GM18520 (cell line): ENCODE measurements around the gene ABCB8.

Experiments
- ATAC-seq: cut with Tn5 transposase; IDR thresholded peaks from one replicate; pipeline ENCODE4 v1.9.1; 2021; ENCODE audit not compliant: unreplicated experiment

The ABCB8 gene

DNA sequence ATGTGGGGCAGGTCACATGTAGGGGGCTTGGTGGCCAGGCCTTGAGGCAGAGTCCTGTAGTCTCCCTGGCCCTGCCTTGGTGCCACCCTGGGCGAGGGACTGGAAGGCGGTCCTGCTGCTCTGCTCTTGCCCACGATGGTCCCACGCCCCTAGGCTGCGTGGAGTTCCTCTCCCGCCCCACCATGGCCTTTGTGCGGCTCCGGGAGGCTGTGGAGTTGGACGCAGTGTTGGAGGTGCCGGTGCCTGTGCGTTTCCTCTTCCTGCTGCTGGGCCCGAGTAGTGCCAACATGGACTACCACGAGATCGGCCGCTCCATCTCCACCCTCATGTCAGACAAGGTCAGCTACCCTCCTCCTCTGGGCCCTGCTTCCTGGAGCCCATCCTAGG lies 42.3 kb downstream of the ABCB8 start:
- ATAC-seq, result no peak

DNA sequence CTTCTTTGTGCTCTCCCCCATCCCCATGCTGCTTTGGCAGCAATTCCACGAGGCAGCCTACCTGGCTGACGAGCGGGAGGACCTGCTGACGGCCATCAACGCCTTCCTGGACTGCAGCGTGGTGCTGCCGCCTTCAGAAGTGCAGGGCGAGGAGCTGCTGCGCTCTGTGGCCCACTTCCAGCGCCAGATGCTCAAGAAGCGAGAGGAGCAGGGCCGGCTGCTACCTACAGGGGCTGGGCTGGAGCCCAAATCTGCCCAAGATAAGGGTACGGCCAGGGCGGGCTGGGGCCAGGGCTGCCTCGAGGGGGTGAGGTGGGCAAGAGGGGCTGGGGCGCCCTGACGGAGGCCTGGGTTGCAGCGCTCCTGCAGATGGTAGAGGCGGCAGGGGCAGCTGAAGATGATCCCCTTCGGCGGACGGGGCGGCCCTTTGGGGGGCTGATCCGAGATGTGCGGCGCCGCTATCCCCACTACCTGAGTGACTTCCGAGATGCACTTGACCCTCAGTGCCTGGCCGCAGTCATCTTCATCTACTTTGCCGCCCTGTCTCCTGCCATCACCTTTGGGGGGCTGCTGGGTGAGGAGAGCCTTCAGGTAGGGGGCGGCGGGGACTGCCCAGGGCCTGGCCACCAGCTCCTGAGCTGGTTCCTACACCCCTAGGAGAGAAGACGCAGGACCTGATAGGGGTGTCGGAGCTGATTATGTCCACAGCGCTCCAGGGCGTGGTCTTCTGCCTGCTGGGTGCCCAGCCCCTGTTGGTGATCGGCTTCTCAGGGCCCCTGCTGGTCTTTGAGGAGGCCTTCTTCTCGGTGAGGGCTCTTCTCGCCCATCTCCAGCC lies 43.0 kb downstream of the ABCB8 start:
- ATAC-seq, result no peak

DNA sequence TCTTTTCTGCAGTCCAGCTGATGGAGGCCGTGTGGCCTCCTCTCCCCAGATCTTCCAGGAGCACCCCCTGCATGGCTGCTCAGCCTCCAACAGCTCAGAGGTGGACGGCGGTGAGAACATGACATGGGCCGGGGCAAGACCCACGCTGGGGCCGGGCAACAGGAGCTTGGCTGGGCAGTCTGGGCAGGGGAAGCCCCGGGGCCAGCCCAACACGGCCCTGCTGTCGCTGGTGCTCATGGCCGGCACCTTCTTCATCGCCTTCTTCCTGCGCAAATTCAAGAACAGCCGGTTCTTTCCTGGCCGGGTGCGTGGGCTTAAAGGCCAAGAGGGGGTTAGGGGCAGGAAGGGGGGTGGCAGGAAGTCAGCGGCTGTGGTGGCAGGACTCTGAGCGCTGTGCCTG lies 45.7 kb downstream of the ABCB8 start:
- no peak for ATAC-seq

DNA sequence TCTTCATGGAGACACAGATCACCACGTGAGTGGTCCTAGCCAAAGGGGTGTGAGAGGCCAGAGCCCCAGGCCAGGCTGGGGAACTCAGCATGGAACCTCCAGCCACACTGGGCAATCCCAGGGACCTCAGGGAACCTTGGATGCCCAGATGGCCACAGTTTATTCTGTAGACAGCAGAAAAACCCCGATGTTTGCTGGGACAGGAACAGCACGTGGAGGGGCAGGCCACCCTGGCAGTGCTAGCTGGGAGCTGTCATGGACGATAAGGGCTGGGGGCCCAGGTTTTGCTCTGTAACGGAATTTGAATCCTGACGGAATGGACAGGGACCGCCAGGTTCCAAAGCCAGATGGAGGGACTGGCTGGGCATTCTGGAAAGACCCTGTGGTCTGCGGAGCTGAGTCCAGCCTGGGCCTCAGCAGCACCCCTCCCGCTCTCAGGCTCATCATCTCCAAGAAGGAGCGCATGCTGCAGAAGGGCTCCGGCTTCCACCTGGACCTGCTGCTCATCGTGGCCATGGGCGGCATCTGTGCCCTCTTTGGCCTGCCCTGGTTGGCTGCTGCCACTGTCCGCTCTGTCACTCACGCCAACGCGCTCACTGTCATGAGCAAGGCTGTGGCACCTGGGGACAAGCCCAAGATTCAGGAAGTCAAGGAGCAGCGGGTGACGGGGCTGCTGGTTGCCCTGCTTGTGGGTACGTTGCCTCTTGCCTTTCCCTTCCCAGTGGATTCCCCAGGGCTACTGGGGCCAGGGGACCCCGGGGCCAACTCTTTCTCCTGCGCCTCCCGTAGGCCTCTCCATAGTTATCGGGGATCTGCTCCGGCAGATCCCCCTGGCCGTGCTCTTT lies 46.8 kb downstream of the ABCB8 start:
- no peak for ATAC-seq

DNA sequence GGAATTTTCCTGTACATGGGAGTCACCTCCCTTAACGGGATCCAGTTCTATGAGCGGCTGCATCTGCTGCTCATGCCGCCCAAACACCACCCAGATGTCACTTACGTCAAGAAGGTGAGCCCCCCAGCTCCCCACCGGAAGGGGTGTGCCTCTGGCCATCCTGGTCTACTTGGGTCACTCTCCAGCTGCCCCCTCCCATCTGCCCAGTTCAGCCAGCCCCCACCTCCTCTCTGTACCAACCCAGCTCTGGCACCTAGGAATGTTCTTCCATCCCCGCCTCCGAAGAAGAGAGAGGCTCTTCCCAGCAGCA lies 47.4 kb downstream of the ABCB8 start:
- no peak for ATAC-seq

DNA sequence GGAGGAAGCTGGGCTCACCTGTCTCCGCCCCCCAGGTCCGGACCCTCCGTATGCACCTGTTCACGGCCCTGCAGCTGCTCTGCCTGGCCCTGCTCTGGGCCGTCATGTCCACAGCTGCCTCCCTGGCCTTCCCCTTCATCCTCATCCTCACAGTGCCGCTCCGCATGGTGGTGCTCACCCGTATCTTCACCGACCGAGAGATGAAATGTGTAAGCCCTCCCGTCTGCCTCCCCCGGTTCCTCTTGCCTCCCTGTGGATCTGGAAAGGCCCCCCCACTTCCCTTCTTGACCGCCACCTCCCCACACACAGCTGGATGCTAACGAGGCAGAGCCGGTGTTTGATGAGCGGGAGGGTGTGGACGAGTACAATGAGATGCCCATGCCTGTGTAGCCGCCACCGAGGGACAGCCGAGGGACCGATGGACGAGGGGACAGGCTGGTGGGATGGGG lies 47.8 kb downstream of the ABCB8 start:
- ATAC-seq, result no peak

DNA sequence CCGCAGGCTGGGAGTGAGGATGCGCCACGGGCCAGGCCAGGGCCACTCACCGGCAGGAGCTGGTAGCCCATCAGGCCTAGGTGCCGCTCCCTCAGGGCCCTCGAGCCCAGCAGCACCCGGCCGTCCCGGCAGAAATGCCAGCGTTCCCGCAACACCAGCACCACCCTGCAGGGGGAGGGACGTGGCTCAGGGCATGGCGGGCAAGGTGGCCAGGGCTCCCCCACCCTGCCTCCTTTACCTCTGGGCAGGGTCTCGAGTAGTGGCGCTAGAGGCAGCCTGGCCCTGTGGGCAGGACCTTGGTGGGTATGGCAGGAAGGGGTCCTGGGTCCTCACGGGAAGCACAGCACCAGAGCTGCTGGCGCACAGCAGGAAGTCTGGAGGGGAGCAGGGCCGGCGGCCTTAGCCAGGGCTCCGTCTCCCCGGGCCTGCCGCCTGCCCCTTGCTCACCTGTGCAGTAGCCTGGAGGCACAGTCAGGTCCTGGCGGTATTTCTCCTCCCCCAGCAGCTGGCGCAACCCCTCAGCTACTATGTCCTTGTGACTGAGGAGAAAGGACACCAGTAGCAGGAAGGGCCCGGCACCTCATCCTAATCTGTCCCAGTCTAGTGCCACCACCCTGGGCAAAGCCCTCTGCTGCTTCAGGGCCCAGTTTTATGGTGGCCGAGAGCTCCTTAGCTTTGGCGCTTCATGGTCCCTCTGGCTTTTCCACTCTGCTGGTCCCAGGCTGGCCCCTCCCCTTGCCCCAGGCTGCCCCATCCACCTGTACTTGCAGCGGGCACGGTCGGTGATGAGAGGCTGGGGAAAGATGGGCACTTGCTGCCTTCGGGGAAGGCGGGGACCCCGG lies 48.8 kb downstream of the ABCB8 start:
- ATAC-seq, result no peak

DNA sequence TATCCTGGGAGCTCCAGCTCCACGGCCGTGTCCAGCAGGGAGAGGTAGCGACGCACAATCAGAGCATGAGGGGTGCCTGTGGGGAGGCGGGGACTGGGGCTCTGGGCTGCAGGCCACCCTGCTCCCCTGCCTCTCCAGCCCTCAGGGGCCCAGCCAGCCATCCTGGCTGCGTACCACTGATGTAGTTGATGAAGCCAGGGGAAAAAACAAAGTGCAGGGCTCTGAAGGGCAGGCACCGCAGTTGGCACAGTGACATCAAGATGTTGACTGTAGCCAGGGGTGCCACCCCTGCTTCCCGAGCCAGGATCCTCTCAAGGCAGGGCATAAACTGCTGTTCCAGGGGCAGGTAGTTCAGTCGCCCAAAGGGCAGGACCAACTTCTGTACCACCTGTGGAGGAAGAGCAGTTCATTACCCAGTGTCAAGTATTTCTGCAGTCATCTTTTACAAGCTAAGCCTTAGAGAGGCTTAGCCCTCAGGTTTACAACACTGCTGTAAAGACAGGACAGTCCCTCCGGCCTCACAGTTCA lies 49.5 kb downstream of the ABCB8 start:
- no peak for ATAC-seq

DNA sequence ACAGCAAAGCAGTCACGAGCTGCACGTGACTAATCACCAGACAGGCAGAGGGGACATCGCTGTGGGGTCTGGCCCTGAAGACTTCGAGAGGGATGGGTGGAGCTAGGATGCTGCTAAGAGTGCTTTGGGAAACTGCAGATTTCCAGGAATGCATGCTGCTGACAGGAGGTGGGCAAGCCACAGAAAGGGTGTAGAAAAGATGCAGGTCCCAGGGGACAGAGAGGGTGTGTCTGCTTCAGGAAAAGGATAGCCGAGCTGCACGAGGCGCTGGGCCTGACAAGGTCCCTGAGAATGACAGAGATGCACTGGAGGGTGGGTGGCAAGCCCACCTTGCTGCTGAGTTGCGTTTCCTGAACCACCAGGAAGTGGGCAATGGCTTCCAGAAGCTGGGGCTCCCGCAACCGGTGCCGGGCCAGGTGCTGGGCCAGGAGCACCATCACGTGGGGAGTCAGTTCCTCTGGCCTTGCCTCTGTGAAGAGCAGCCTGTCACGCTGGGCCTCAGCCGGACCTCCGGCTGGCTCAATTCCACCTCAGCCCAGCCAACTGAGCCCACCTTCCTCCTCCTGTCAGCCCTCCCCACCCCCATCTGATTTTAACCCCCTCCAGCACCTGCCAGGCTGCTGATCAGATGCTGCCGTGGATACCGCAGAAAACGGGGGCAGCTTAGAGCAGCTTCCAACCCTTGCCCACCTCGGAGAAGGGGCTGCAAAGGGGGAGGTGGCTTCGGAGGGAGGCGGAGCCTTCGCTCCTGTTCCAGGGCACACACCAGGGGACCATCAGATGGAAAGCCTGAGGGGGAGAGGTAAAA lies 50.2 kb downstream of the ABCB8 start:
- ATAC-seq, result no peak

DNA sequence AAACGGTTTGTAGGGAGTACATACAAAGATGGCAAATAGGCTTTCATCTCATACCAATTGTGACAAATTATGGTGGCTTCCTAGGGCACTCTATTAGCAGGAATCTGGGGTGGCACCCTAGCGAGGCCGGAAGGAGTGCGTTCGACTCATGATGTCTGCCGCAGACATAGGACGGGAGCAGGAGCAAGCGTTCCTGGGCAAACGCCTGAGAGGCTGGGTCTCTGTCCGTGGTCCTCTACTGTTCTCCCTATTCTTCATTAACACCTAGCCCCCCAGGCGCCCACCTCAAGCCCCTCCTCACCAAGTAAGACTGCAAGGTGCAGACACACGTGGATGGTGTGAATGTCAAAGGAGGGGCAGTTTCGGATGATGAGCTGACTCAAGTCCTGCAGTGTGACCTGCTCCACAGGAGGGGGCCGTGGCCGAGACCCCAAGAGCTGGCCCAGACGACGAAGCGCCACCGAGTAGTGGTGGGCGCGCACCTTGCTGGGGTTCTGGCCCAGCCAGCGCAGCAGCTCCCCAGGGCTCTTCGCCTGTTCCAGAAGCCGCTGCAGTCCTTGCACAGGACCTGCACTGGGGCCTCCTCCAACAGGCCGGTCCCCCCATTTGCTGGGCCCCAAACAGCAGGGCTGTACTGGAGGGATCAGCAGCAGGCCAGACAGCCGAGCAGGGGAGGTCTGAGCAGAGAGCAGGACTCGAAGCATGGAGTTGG lies 51.1 kb downstream of the ABCB8 start:
- no peak for ATAC-seq

DNA sequence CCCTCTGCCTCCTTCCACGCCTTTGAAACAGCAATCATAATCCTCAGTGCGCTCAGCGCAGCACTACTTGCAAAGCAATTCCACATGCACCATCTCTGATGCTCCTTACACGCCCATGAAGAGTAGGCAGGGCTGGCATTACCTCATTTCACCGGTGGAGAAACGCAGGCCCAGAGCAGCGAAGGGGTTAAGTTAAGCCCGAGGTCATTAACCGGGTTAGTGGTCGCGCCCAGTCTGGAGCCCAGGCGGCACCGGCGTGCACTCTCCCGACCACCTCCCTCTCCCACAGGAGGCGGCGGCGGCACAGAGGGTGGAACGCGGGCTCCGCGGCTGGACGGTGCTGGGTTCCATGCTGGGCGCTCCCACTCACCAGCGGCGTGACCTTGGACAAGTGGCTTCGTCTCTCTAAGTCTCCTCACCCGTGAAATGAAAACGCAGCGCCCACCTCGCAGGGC lies 51.8 kb downstream of the ABCB8 start:
- no peak for ATAC-seq

DNA sequence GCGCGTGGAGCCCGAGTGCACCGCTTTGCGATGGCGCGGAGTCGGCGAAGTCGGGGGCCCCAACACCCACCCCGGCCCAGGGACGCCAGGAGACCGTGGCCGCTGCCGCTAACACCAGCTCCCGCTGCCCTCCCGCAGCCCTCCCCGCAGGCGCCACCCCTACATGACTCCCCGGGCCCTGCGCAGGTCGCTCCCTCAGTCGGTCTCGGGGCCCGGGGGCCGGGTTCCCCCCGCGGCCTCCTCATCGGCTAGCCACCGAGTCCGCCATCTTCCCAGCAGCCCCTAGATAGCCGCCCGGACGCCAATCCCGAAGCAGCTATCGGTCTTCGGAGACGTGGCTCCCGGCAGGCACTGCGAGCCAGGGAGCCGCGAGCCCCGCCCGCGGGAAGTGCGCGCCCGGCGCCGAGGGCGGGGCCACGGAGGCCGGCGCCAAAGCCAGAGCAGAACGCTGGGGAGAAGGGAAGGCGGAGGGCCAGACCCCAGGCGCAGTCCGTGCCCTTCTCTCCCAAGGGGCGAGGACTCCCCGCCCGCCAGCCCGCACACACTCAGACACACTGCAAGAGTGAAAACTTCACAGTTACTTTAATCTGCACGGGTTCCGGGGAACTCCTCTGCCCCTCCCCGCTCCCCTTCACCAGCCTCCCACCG lies 52.4 kb downstream of the ABCB8 start, which contains the start of gene FASTK:
TSS of gene FASTK (minus strand) at position 288 of the 648 bp plus-strand sequence. CDS start at position 245, 43 bp downstream.
- ATAC-seq, result peak; percentile 78

DNA sequence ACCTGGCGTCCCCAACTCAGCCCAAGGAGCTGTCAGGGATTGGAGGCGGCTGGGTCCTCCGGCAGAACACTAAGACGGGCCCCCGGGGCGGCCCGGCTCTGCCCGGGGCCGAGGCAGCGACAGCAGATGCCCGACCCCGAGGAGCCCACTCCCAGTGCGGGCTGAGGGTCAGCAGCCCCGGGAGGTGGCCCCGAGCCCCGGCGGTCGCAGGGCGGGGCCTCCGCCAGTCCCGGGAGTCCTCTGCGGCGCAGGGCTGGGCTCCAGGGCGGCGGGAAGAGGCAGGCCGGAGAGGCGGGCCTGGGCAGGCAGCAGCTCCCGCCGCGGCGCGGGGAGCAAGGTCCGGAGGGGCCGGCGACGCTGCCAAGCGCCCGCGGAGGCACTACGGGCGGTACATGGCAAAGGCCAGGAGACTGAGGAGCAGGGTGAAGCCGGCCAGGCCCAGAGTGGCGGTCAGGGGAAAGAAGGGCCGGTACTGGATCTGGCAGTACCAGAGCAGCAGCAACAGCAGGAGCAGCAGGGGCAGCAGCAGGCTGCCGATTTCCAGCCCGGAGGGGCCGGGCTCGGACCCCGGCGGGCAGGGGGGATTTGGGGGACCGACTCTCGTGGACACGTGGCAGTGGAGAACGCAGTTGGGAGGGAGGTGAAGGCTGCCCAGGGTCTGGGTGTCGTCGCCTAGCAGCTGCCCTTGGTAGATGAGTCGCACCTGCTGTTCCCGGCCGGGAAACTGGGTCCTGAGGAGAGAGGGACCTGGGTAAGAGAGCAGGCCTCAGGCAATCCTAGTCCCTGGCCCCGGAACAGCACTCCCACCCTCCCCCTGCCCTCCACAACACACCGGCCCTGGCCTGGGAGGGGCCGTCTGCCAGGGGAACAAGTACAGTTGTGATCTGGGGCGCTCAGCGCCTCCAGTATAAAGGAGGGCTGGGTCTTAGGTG lies 53.2 kb downstream of the ABCB8 start:
- no peak for ATAC-seq

DNA sequence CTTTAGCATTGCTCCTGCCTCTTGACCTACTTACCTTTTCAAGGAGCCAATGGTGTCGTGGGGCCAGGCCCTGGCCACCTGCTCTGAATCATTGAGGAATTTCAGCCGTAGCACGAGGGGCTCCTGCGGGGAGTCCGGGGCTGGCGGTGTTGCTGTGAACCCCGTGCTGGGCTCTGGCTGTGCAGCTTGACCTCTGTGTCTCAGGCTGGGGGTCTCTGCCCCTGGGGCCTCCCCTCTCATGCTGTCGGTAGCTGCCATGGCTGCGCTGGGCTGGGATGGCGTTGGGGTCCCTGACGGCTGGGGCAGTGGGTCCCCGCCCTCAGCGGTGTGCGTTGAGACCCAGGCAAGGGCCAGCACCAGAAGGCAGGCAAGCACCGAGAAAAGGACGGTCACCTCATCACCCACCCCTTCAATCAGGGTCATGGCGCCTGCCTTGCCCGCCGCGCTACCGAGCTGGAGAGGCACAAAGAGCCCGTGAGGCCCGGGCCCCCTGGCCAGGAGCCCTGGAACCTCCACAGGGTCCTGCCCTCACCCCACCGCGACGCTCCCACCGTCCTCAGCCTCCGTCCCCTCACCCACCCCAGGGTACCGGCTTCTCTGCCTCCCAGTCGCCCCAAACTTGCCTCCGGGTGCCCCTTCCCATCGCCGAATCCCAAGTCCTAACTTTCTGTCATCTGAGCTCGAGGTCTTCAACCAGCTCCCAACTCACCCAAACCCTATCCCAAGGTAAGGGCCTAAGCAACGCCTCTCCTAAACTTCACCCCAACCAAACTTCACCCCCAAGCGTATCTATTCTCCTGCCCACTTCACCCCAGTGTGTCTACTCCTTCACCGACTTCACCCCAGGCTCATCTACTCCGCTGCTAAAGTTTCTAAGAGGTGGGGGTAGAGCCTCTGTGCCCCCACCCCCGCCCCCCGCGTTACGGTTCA lies 54.2 kb downstream of the ABCB8 start:
- ATAC-seq, result no peak

DNA sequence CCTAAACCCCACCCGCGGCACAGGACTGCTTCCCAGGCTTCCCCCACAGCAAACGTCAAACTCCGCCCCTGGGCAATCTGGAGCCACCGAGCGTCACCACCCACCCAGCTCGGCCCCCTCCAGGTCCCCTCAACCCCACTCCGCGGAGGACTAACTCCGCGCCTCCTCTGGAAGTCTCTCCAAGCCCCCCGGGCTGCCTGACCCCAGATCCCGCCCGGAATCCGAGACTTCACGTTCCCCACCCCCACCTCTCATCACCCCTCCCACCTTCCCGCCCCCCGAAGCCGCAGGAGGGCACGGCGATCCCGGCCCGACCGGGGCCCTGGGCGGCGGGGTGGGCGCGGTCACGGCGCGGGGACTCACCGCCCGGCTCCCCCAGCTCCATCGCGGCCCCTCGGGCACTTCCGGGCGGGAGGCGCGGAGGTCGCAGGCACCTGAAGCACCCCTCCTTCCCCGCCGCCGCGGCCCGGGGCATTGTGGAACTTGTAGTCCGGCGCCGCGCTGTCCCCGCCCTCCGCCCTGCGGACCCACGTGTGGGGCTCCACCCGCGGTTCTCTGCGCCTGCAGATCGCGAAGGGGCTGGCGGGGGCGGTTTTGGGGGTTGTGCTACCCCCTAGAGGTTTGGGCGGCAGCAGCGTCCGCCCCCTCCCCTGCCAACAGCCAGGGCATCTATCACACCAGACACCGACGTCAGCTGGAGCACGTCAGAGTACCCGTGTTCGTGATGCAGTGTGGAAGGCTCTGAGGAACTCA lies 55.0 kb downstream of the ABCB8 start, which contains the start of gene TMUB1:
TSS of gene TMUB1 (minus strand) at position 423 of the 753 bp plus-strand sequence. CDS start 930 bp downstream, outside the sequence.
- ATAC-seq, result peak; percentile 30

DNA sequence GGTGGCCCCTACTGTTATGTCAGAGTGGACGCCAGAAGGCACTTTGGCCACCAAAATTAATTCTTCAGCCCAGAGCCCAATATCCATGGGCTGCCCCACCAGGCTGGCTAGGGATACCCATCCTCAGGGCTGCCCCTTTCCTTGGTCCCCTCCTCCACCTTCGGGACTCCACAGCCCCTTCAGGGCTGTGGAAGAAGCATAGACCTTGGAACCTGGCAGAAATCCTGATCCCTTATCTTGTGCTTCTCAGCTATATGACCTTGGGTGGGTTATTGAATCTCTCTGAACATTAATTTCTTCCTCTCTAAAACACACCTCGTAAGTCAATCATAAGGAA lies 55.5 kb downstream of the ABCB8 start:
- no peak for ATAC-seq
